Liver (tissue), 9 donors: ENCODE measurements around the gene RSRC1. TPM values are rescaled to one million over a fixed set of nuclear protein-coding genes. Genes with fewer than 3 reads are reported as not detected.

ENCODE experiments used
- DNase-seq: peaks from one replicate; pipeline ENCODE4 v3.0.0-alpha.2; 2017; ENCODE audit warnings: low spot score
- H3K27ac ChIP-seq, 2 donors: one replicate each; pipeline ENCODE4 v1.7.0; 2013; ENCODE audit warnings: inconsistent platforms in 2 of 2, low read length in 2 of 2, control low read depth in 1 of 2, low read depth in 1 of 2, mild to moderate bottlenecking in 1 of 2
- H3K27me3 ChIP-seq, 4 donors: one replicate each; pipeline versions ENCODE4 v1.6.1 to v1.7.0; 2013; ENCODE audit warnings: low read length in 3 of 4, inconsistent platforms in 1 of 4, mild to moderate bottlenecking in 1 of 4, moderate library complexity in 1 of 4; ENCODE audit not compliant: control insufficient read depth in 4 of 4, insufficient read depth in 4 of 4
- H3K36me3 ChIP-seq, 4 donors: one replicate each; pipeline versions ENCODE4 v1.6.1 to v1.7.0; 2013; ENCODE audit warnings: low read length in 3 of 4, mild to moderate bottlenecking in 3 of 4, low read depth in 1 of 4, moderate library complexity in 1 of 4; ENCODE audit not compliant: control insufficient read depth in 4 of 4, insufficient read depth in 3 of 4
- H3K4me1 ChIP-seq, 4 donors: one replicate each; pipeline versions ENCODE4 v1.6.1 to v1.7.0; 2013; ENCODE audit warnings: low read length in 3 of 4, mild to moderate bottlenecking in 3 of 4, moderate library complexity in 1 of 4; ENCODE audit not compliant: control insufficient read depth in 4 of 4, insufficient read depth in 4 of 4
- H3K4me3 ChIP-seq, 3 donors: one replicate each; pipeline versions ENCODE4 v1.6.1 to v1.7.0; 2013; ENCODE audit warnings: low read length in 3 of 3, control low read depth in 1 of 3, low read depth in 1 of 3, mild to moderate bottlenecking in 1 of 3
- H3K9ac ChIP-seq, 2 donors: one replicate each; pipeline ENCODE4 v1.7.0; 2013; ENCODE audit warnings: low read length in 2 of 2, mild to moderate bottlenecking in 2 of 2, moderate library complexity in 2 of 2, control low read depth in 1 of 2, low read depth in 1 of 2
- H3K9me3 ChIP-seq, 4 donors: one replicate each; pipeline versions ENCODE4 v1.6.1 to v1.7.0; 2013; ENCODE audit warnings: low read length in 3 of 4; ENCODE audit not compliant: control insufficient read depth in 4 of 4
- EGR1 ChIP-seq, 2 donors: IDR thresholded peaks; 2 replicates each; pipeline ENCODE4 v1.6.1; 2016 to 2018; ENCODE audit warnings: antibody characterized with exemption in 2 of 2, low read depth in 2 of 2
- FOXA2 ChIP-seq: IDR thresholded peaks from 2 replicates; pipeline ENCODE4 v1.6.1; 2016; ENCODE audit warnings: antibody characterized with exemption
- GABPA ChIP-seq, 2 donors: IDR thresholded peaks in 1 of 2; conservative IDR thresholded peaks in 1 of 2; 2 replicates each; pipeline ENCODE4 v1.6.1; 2016; ENCODE audit warnings: antibody characterized with exemption in 2 of 2, mild to moderate bottlenecking in 1 of 2, moderate library complexity in 1 of 2
- HNF4A ChIP-seq, 2 donors: conservative IDR thresholded peaks; 2 replicates each; pipeline ENCODE4 v1.6.1; 2016; ENCODE audit warnings: antibody characterized with exemption in 2 of 2, mild to moderate bottlenecking in 2 of 2
- JUND ChIP-seq, 2 donors: IDR thresholded peaks; 2 replicates each; pipeline ENCODE4 v1.6.1; 2016; ENCODE audit warnings: antibody characterized with exemption in 2 of 2
- NR2F2 ChIP-seq: IDR thresholded peaks from 2 replicates; pipeline ENCODE4 v1.6.1; 2016; ENCODE audit warnings: antibody characterized with exemption
- RAD21 ChIP-seq, 2 donors: IDR thresholded peaks; 2 replicates each; pipeline ENCODE4 v1.6.1; 2016; ENCODE audit warnings: antibody characterized with exemption in 2 of 2, mild to moderate bottlenecking in 2 of 2
- REST ChIP-seq: IDR thresholded peaks from 2 replicates; pipeline ENCODE4 v1.6.1; 2016; ENCODE audit warnings: antibody characterized with exemption, mild to moderate bottlenecking
- RXRA ChIP-seq, 2 donors: IDR thresholded peaks; 2 replicates each; pipeline ENCODE4 v1.6.1; 2017 to 2018; ENCODE audit warnings: antibody characterized with exemption in 2 of 2, mild to moderate bottlenecking in 1 of 2
- SP1 ChIP-seq: IDR thresholded peaks from 2 replicates; pipeline ENCODE4 v1.6.1; 2018; ENCODE audit warnings: antibody characterized with exemption, mild to moderate bottlenecking
- TAF1 ChIP-seq: conservative IDR thresholded peaks from 2 replicates; pipeline ENCODE4 v1.6.1; 2016; ENCODE audit warnings: antibody characterized with exemption, mild to moderate bottlenecking
- YY1 ChIP-seq: IDR thresholded peaks from 2 replicates; pipeline ENCODE4 v1.6.1; 2016; ENCODE audit warnings: antibody characterized with exemption, mild to moderate bottlenecking
- ZBTB33 ChIP-seq: IDR thresholded peaks from 2 replicates; pipeline ENCODE4 v1.6.1; 2016; ENCODE audit warnings: antibody characterized with exemption
- WGBS: extraction: QIAGEN DNeasy Blood & Tissue Kit; methylation state at CpG from one replicate; pipeline ENCODE4 v1.1.7; 2013; 5-methylcytosine and 5-hydroxymethylcytosine counted together
- polyA plus RNA-seq, 2 donors: library from polyadenylated mRNA; stranded (reverse) in 1 of 2; unstranded in 1 of 2; fragments of 200-250 nt in 1 of 2; fragments of >200 nt in 1 of 2; fragmentation: Nextera tagmentation in 1 of 2; extraction: Ambion mirVana in 1 of 2; gene quantifications; one replicate each; pipeline versions ENCODE4 v1.2.1 to v1.2.3, GENCODE V29; 2013 to 2015
- total RNA-seq, 2 donors: library from RNA; depleted of rRNA; stranded (reverse); fragments of >200 nt; gene quantifications; one replicate each; pipeline ENCODE4 v1.2.3, GENCODE V29; 2014
- TF ChIP-seq, protein P1 (sequence below): fragments of 150-350 bp; IDR thresholded peaks from 2 replicates; pipeline ENCODE4 v1.5.1; 2017; ENCODE audit warnings: improper control_type of control experiment, low read depth, low read length; ENCODE audit not compliant: missing input control
- donor health status: healthy.
- donor health status: healthy.
- donor health status: healthy.
- donor health status: healthy.
- donor health status: healthy.

Gene RSRC1
- total and polyA plus RNA-seq, 4 donors, result 7.2 to 30.3 (median 20.7) TPM

DNA sequence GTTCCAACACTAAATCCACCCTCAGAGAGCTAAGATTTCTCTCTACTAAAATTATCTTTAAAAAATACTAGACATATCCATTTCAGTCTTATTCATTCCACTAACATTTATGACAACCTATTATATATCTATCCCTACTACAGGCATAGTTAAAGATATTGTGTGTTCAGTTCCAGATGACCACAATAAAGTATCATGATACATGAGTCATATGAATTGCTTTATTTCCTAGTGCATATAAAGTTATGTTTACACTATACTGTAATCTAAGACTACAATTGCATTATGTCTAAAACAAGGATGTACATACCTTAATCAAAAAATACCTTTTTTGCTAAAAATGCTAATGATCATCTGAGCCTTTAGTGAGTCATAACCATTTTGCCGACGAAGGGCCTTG, 23.1 kb upstream of the RSRC1 start:
- WGBS, result 88% methylated on average over 2 of the region's 2 CpGs
- Histone ChIP-seq H3K27ac (no peak overlapping the region), H3K4me3 (no peak overlapping the region), H3K9ac (no peak overlapping the region), H3K27me3 (peaks cover 0 to 6% (median 3%) of the 10 kb centered on the region in 4 donors), H3K4me1 (no peaks in the 10 kb centered on the region), H3K36me3 (no peaks in the 10 kb centered on the region), H3K9me3 (peaks cover 0 to 3% (median 0%) of the 10 kb centered on the region in 4 donors)
- DNase-seq, result no peak
- no peak for TF ChIP-seq HNF4A (conservative IDR thresholded peaks at IDR 0.05)
- TF ChIP-seq GABPA (IDR thresholded peaks at IDR 0.05 in 1 of 2, conservative IDR thresholded peaks at IDR 0.05 in 1 of 2), result no peak
- no peak for TF ChIP-seq REST
- no peak for TF ChIP-seq NR2F2
- no peak for TF ChIP-seq SP1
- no peak for TF ChIP-seq RAD21 (IDR thresholded peaks at IDR 0.05)
- no peak for TF ChIP-seq RXRA (IDR thresholded peaks at IDR 0.05)
- no peak for TF ChIP-seq YY1
- TF ChIP-seq TAF1, result no peak
- no peak for TF ChIP-seq FOXA2
- no peak for TF ChIP-seq JUND (IDR thresholded peaks at IDR 0.05)
- TF ChIP-seq ZBTB33, result no peak

DNA sequence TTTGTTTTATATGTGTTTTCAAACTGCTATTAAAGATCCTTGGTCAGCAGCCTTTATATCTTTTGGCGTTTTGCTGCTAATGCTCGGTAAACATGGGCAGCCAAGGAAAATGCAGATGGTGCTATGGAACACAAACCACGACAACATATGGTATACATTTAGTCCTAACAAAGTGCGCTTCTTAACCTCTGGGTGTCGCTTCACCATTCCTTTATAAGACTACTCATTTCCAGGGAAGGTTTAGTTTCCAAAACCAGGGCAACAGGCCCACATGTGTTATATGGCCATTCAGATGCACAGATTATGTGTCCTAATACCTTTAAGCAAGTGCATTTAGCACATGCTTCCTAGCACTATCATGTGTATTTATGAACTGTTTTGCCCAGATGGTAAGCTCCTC, 18.4 kb upstream of the RSRC1 start:
- Histone ChIP-seq H3K36me3 (no peaks in the 10 kb centered on the region), H3K9me3 (peaks cover 0 to 11% (median 0%) of the 10 kb centered on the region in 4 donors), H3K27ac (no peak overlapping the region), H3K9ac (no peak overlapping the region), H3K27me3 (peaks cover 3 to 15% (median 7%) of the 10 kb centered on the region in 4 donors), H3K4me3 (no peak overlapping the region), H3K4me1 (no peaks in the 10 kb centered on the region)
- 27% methylated on average over 5 of the region's 5 CpGs for WGBS
- TF ChIP-seq SP1 (no peak), RAD21 (IDR thresholded peaks at IDR 0.05) (peak; percentile 25 to 46)
- no peak for DNase-seq

- H3K4me1 ChIP-seq, result peaks cover 0 to 11% (median 9%) of the 10 kb centered on the region in 4 donors
- H3K27ac ChIP-seq, result no peak overlapping the region
- H3K36me3 ChIP-seq, result no peaks in the 10 kb centered on the region
- WGBS, result 86% methylated on average over 2 of the region's 2 CpGs
- H3K27me3 ChIP-seq, result peaks cover 3 to 19% (median 6%) of the 10 kb centered on the region in 4 donors
- no peak overlapping the region for H3K9ac ChIP-seq
- DNase-seq, result no peak
- no peak overlapping the region for H3K4me3 ChIP-seq
- peaks cover 0 to 11% (median 0%) of the 10 kb centered on the region in 4 donors for H3K9me3 ChIP-seq
- TF ChIP-seq RAD21 (IDR thresholded peaks at IDR 0.05), result no peak
- no peak for TF ChIP-seq ZBTB33
- TF ChIP-seq, protein P1, sequence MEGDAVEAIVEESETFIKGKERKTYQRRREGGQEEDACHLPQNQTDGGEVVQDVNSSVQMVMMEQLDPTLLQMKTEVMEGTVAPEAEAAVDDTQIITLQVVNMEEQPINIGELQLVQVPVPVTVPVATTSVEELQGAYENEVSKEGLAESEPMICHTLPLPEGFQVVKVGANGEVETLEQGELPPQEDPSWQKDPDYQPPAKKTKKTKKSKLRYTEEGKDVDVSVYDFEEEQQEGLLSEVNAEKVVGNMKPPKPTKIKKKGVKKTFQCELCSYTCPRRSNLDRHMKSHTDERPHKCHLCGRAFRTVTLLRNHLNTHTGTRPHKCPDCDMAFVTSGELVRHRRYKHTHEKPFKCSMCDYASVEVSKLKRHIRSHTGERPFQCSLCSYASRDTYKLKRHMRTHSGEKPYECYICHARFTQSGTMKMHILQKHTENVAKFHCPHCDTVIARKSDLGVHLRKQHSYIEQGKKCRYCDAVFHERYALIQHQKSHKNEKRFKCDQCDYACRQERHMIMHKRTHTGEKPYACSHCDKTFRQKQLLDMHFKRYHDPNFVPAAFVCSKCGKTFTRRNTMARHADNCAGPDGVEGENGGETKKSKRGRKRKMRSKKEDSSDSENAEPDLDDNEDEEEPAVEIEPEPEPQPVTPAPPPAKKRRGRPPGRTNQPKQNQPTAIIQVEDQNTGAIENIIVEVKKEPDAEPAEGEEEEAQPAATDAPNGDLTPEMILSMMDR, result no peak
- no peak for TF ChIP-seq REST
- TF ChIP-seq FOXA2, result no peak
- TF ChIP-seq EGR1 (IDR thresholded peaks at IDR 0.05; ENCODE audit: low read depth in 2 of 2), result no peak
Measured at GRCh38 chr3:158093526-158093925, 16.4 kb upstream of the RSRC1 start.
